Cerebellar nuclear complex (tissue), 1 donor: Measurements from ENCODE around the gene PDS5A.
"Not testable (repeated sequence)": the region's sequence is repeated elsewhere in the genome, so short reads cannot be mapped to it uniquely, and the experiment has no call there.

Experiments used
- DNase-seq, 2 experiments: peaks; one replicate each; lab custom pipeline; 2025; lab: John Stamatoyannopoulos, UW

The PDS5A gene

GRCh38 chr4:39899291-39899690 lies 78.4 kb downstream of the PDS5A start:
- no peak for DNase-seq

- no peak for DNase-seq
Observed at GRCh38 chr4:39898015-39898414, 79.7 kb downstream of the PDS5A start.

- no peak for DNase-seq
Observed at GRCh38 chr4:39893693-39894072, 84.0 kb downstream of the PDS5A start.

- DNase-seq: no peak
Observed at GRCh38 chr4:39892988-39893692, 84.6 kb downstream of the PDS5A start.

- no peak for DNase-seq
Observed at GRCh38 chr4:39889226-39889625, 88.5 kb downstream of the PDS5A start.

- no peak for DNase-seq
Observed at GRCh38 chr4:39888541-39888940, 89.2 kb downstream of the PDS5A start.

GRCh38 chr4:39883646-39884045 lies 94.1 kb downstream of the PDS5A start:
- no peak for DNase-seq

- no peak for DNase-seq
Observed at GRCh38 chr4:39881789-39882188, 95.9 kb downstream of the PDS5A start.

GRCh38 chr4:39877971-39878370 lies 99.7 kb downstream of the PDS5A start:
- DNase-seq: no peak

GRCh38 chr4:39873823-39874222 lies 103.9 kb downstream of the PDS5A start:
- DNase-seq: no peak

GRCh38 chr4:39865280-39865679 lies 112.4 kb downstream of the PDS5A start:
- no peak for DNase-seq

- no peak for DNase-seq
Observed at GRCh38 chr4:39864391-39864790, 113.3 kb downstream of the PDS5A start.

GRCh38 chr4:39860804-39861203 lies 116.9 kb downstream of the PDS5A start:
- no peak for DNase-seq

GRCh38 chr4:39855909-39856512 lies 121.7 kb downstream of the PDS5A start:
- no peak for DNase-seq

- DNase-seq: no peak
Observed at GRCh38 chr4:39852636-39853035, 125.1 kb downstream of the PDS5A start.

- DNase-seq: no peak
Observed at GRCh38 chr4:39850727-39851126, 127.0 kb downstream of the PDS5A start.

GRCh38 chr4:39846705-39847104 lies 131.0 kb downstream of the PDS5A start:
- DNase-seq: no peak

- no peak for DNase-seq
Observed at GRCh38 chr4:39846120-39846519, 131.6 kb downstream of the PDS5A start.

- DNase-seq: no peak
Observed at GRCh38 chr4:39841894-39842293, 135.8 kb downstream of the PDS5A start.

- DNase-seq: not testable (repeated sequence)
Observed at GRCh38 chr4:39840516-39840915, 137.2 kb downstream of the PDS5A start.

GRCh38 chr4:39840027-39840426 lies 137.7 kb downstream of the PDS5A start:
- no peak for DNase-seq

GRCh38 chr4:39838431-39838830 lies 139.3 kb downstream of the PDS5A start:
- not testable (repeated sequence) for DNase-seq

- DNase-seq: no peak
Observed at GRCh38 chr4:39834269-39834668, 143.4 kb downstream of the PDS5A start.

GRCh38 chr4:39825741-39826231 lies 151.9 kb downstream of the PDS5A start:
- no peak for DNase-seq
